ENCODE results near the gene TBC1D23. TPM values are rescaled to one million over a fixed set of nuclear protein-coding genes. Genes with fewer than 3 reads are reported as not detected.
A peak's percentile ranks its signal among the peaks of the same experiment; 100 is the strongest.

Gene TBC1D23
- total and polyA plus RNA-seq, 4 donors = 8.7 to 30.3 (median 17.8) TPM

DNA sequence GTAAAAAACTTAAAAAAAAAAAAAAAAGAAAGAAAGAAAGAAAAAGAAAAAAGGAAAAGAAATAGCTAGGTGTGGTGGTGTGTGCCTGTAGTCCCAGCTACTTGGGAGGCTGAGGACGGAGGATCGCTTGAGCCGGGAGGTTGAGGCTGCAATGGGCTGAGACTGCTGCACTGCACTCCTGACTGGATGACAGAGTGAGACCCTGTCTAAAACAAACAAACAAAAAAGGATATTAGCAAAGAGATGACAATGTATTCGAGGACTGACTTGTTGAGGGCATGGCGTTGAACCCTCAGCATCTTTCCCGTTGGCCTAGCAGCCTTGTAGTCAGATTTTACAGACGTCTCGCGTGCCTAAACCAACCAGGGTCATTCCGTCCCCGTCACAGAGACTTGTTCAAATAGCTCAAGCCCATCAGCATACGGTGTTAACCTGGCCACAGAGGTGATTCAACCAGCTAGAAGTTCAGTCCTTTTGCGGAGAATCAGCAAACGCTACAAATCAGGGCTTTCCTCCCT is 73.2 kb downstream of the TBC1D23 start:
- peak overlapping the region; percentile 59 to 90 for H3K27ac ChIP-seq (ENCODE audit: low read depth in 1 of 2, low read length in 2 of 2)
- 31% methylated on average over 14 of the region's 14 CpGs for WGBS
- peaks cover 7 to 63% (median 45%) of the 10 kb centered on the region in 4 donors for H3K4me1 ChIP-seq (ENCODE audit: control insufficient read depth in 4 of 4, insufficient read depth in 4 of 4, low read length in 3 of 4)
- H3K36me3 ChIP-seq (ENCODE audit: control insufficient read depth in 4 of 4, insufficient read depth in 3 of 4, low read depth in 1 of 4, low read length in 3 of 4) = peaks cover 0 to 2% (median 0%) of the 10 kb centered on the region in 4 donors
- H3K4me3 ChIP-seq (ENCODE audit: low read depth in 1 of 3, low read length in 3 of 3) = peak overlapping the region; percentile 58 to 91 (median 66)
- DNase-seq (ENCODE audit: low spot score) = no peak
- TF ChIP-seq GABPA (IDR thresholded peaks at IDR 0.05 in 1 of 2, conservative IDR thresholded peaks at IDR 0.05 in 1 of 2) = no peak
- no peak for TF ChIP-seq TAF1 (conservative IDR thresholded peaks at IDR 0.05)
- no peak for TF ChIP-seq ZBTB33 (IDR thresholded peaks at IDR 0.05)
- TF ChIP-seq, protein P1, sequence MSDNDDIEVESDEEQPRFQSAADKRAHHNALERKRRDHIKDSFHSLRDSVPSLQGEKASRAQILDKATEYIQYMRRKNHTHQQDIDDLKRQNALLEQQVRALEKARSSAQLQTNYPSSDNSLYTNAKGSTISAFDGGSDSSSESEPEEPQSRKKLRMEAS (IDR thresholded peaks at IDR 0.05) = no peak
- no peak for TF ChIP-seq RXRA (IDR thresholded peaks at IDR 0.05)
- no peak for TF ChIP-seq HNF4G (IDR thresholded peaks at IDR 0.05)
- no peak for TF ChIP-seq FOXA2 (IDR thresholded peaks at IDR 0.05)
- no peak for TF ChIP-seq NR2F2 (IDR thresholded peaks at IDR 0.05)
- no peak for TF ChIP-seq HNF4A (conservative IDR thresholded peaks at IDR 0.05)
- TF ChIP-seq CTCF (IDR thresholded peaks at IDR 0.05; ENCODE audit: low read depth, low read length, missing input control) = no peak
- no peak for TF ChIP-seq SP1 (IDR thresholded peaks at IDR 0.05)
- TF ChIP-seq FOXA1 (IDR thresholded peaks at IDR 0.05) = no peak
- TF ChIP-seq ATF3 (IDR thresholded peaks at IDR 0.05) = no peak
- no peak for TF ChIP-seq REST (IDR thresholded peaks at IDR 0.05)
- TF ChIP-seq YY1 (IDR thresholded peaks at IDR 0.05) = no peak
- no peak for TF ChIP-seq RAD21 (IDR thresholded peaks at IDR 0.05)
- TF ChIP-seq EGR1 (IDR thresholded peaks at IDR 0.05; ENCODE audit: low read depth in 2 of 2) = no peak
- H3K9me3 ChIP-seq (ENCODE audit: control insufficient read depth in 4 of 4, low read length in 3 of 4) = no peaks in the 10 kb centered on the region
- H3K27me3 ChIP-seq (ENCODE audit: control insufficient read depth in 4 of 4, insufficient read depth in 4 of 4, low read length in 3 of 4) = no peaks in the 10 kb centered on the region
- H3K9ac ChIP-seq (ENCODE audit: low read depth in 1 of 2, low read length in 2 of 2) = peak overlapping the region in 1 of 2 donors; percentile 84

Measured in liver (tissue), 9 donors.